ENCODE data around the gene GPATCH2L. TPM values are rescaled to one million over a fixed set of nuclear protein-coding genes. Genes with fewer than 3 reads are reported as not detected.

The GPATCH2L gene
- 35.0 TPM for polyA plus RNA-seq (2012; ENCODE audit: low read depth, missing spikeins)

DNA sequence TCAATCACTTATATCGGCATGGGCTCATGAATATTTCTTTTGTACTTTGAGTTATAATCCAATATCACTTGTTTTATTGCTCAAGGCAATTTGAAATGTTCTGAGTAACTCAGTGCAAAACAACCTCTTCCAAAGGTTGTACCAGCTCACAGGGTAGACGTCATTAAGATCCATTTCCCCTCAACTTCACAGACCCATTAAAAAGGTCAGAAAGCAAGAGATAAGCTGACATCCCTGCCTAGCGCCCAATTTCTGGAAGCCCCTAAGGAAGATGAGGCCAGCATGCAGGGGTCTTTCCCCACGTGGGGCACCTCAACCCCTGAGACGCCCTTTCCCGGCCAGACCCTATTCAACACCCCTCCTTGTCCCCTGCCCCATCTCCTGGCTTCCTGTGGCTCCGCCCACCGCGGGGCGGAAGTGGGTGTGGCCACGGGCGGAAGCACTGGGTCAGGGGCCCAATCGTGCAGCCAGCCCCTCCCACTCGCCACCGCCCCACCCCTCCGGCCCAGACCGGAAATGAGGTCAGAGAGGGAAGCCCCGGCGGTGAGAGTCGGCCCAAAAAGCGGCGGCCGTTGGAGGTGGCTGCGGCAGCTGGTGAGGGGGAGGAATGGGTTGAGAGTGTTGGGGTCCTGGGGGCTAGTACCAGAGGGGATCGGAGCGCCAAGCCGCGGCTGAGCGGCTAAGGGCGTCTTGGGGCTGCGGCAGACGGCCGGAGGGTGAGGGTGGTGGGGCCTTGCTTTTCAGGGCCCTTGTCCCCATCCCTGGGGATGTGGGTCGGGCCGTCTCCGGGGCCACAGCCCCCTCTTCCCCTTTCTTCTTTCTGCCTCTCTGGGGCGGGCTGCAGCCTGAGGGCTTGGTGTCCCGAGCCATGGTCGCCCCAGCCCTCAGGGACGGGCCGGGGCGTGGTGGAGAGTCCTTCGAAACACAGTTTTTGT is at the start of gene GPATCH2L:
TSS of gene GPATCH2L (plus strand) at position 525 of the 935 bp plus-strand sequence. CDS start 2,442 bp downstream, outside the sequence.
- peak; percentile 95 for FAIRE-seq
- TF ChIP-seq PAX5 (IDR thresholded peaks at IDR 0.05; ENCODE audit: insufficient read depth, low read length, severe bottlenecking) (no peak), TAF1 (IDR thresholded peaks at IDR 0.05; ENCODE audit: low read depth, low read length) (peak; percentile 69), SPI1 (IDR thresholded peaks at IDR 0.05; ENCODE audit: low read depth, low read length) (peak; percentile 72), POLR2AphosphoS5 (IDR thresholded peaks at IDR 0.05; ENCODE audit: low read depth, low read length) (peak; percentile 82), POLR2A (IDR thresholded peaks at IDR 0.05; ENCODE audit: low read depth, low read length) (peak; percentile 79), POU2F2 (IDR thresholded peaks at IDR 0.05; ENCODE audit: low read depth, low read length) (no peak)
- DNase-seq (ENCODE audit: insufficient read length, low spot score): peak; percentile 94

DNA sequence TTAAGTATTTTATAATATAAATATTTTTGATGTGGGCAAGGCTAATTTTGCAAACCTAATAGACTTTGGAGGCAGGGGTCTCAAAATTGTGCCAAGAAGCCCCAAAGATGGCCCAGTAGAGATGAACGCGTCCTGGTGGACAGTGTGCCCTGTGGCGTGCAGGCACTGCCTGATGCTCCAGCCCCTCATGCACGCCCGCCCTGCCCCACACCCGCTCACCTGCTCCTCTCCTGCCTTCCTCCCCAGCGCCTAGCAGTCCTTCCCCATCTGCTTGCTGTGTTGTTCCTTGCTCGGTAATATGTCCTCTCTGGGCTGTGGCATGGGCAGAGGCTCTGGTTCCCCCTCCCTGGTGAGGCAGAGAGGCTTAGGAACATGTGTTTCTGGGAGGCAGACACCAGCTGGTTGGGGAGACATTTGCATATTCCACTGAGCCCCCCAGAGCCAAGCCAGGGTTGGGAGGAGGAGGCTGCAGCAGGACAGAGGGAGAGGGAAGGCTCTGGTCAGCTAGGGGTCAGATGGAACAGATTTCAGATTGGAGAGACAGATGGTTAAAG is 46.8 kb upstream of the GPATCH2L start:
- FAIRE-seq (no peak), DNase-seq (ENCODE audit: insufficient read length, low spot score) (no peak)
- TF ChIP-seq POLR2A (IDR thresholded peaks at IDR 0.05; ENCODE audit: low read depth, low read length): no peak

DNA sequence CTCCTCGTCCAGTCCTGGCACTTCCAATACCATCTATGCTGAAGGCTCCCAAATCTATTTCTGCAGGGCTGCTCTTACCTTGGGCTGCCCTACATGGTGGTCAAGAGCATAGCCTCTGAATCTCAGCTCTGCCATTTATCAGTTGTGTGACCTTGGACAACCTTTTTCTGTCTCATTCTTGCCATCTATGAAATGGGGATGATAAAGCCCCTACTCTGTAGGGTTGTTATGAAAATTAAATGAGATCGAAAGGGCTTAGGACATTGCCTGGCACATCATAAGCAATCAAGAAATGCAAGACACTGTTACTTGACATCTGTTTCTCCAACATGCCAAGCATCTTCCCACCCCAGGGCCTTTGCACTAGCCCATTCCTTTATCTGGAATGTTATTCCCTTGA is 45.5 kb upstream of the GPATCH2L start:
- TF ChIP-seq SPI1 (IDR thresholded peaks at IDR 0.05; ENCODE audit: low read depth, low read length) (no peak), POU2F2 (IDR thresholded peaks at IDR 0.05; ENCODE audit: low read depth, low read length) (no peak), TAF1 (IDR thresholded peaks at IDR 0.05; ENCODE audit: low read depth, low read length) (no peak), POLR2A (IDR thresholded peaks at IDR 0.05; ENCODE audit: low read depth, low read length) (no peak), POLR2AphosphoS5 (IDR thresholded peaks at IDR 0.05; ENCODE audit: low read depth, low read length) (no peak), PAX5 (IDR thresholded peaks at IDR 0.05; ENCODE audit: insufficient read depth, low read length, severe bottlenecking) (no peak)
- no peak for DNase-seq (ENCODE audit: insufficient read length, low spot score)
- no peak for FAIRE-seq

GRCh38 chr14:76109087-76109880 is 42.4 kb upstream of the GPATCH2L start:
- no peak for FAIRE-seq
- no peak for TF ChIP-seq POLR2AphosphoS5 (IDR thresholded peaks at IDR 0.05; ENCODE audit: low read depth, low read length)
- no peak for TF ChIP-seq SPI1 (IDR thresholded peaks at IDR 0.05; ENCODE audit: low read depth, low read length)
- no peak for TF ChIP-seq TAF1 (IDR thresholded peaks at IDR 0.05; ENCODE audit: low read depth, low read length)
- TF ChIP-seq POU2F2 (IDR thresholded peaks at IDR 0.05; ENCODE audit: low read depth, low read length): no peak
- no peak for TF ChIP-seq PAX5 (IDR thresholded peaks at IDR 0.05; ENCODE audit: insufficient read depth, low read length, severe bottlenecking)
- no peak for TF ChIP-seq POLR2A (IDR thresholded peaks at IDR 0.05; ENCODE audit: low read depth, low read length)
- DNase-seq (ENCODE audit: insufficient read length, low spot score): no peak

DNA sequence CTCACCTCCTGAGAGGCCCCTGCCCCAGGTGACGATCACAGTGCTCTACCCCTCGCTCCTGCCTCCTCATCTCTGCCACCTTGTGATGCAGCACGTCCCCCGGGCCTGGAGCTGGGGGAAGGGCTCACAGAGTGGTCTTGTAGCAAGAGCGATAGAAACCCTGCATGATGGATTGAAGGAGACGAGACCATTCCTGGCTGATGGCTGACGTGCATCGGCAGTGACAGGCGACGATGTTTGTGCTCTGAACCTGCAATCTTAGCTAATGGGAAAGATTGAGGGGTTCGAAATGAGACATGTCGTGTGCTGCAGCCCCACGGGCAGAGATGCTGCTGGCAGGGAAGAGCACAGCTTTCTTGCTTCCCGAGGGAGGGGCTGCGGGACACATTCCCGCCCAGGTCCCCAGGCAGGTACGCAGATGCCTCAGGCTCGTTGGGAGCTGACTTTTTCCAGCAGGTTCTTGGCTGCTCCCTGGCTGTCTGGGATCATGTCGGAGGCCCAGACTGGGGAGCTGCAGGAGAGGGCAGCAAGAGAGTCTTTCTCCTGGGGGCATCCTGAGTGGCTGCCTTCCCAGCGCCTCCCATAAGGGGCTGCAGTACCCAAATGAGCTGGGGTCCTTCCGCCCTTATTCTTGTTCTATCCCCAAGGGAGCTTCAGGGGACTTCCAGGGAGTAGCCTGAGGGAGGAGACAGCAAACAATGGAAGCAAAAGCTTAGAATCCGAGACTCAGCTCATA is 38.7 kb upstream of the GPATCH2L start:
- FAIRE-seq (no peak), DNase-seq (ENCODE audit: insufficient read length, low spot score) (no peak)
- TF ChIP-seq POLR2A (IDR thresholded peaks at IDR 0.05; ENCODE audit: low read depth, low read length) (no peak), TAF1 (IDR thresholded peaks at IDR 0.05; ENCODE audit: low read depth, low read length) (no peak), POLR2AphosphoS5 (IDR thresholded peaks at IDR 0.05; ENCODE audit: low read depth, low read length) (no peak), PAX5 (IDR thresholded peaks at IDR 0.05; ENCODE audit: insufficient read depth, low read length, severe bottlenecking) (no peak), SPI1 (IDR thresholded peaks at IDR 0.05; ENCODE audit: low read depth, low read length) (no peak), POU2F2 (IDR thresholded peaks at IDR 0.05; ENCODE audit: low read depth, low read length) (no peak)

- no peak for DNase-seq (ENCODE audit: insufficient read length, low spot score)
- TF ChIP-seq TAF1 (IDR thresholded peaks at IDR 0.05; ENCODE audit: low read depth, low read length) (no peak), POLR2AphosphoS5 (IDR thresholded peaks at IDR 0.05; ENCODE audit: low read depth, low read length) (no peak), POU2F2 (IDR thresholded peaks at IDR 0.05; ENCODE audit: low read depth, low read length) (no peak), PAX5 (IDR thresholded peaks at IDR 0.05; ENCODE audit: insufficient read depth, low read length, severe bottlenecking) (no peak), SPI1 (IDR thresholded peaks at IDR 0.05; ENCODE audit: low read depth, low read length) (no peak), POLR2A (IDR thresholded peaks at IDR 0.05; ENCODE audit: low read depth, low read length) (no peak)
- FAIRE-seq: no peak
Measured at GRCh38 chr14:76113691-76114090, 38.0 kb upstream of the GPATCH2L start.

DNA sequence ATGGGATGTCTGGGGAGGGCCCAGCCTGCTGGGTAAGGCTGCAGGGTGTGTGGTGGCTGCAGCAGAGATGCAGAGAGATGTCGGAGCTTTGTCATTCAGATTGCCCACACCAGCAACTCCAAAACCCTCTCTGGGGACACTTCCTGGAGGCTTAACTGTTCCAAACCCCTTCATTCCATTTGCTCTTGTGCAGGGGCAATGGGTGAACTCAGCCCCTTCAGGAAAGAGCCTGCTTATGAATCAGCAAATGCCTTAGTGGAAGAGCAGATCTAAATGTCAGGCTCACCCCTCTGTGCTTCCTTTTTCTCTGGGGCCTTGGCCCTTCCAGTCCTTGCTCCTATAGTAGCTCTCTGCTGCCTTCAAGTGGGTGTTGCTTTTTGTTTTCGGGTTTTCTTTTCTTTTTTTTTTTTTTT is 36.7 kb upstream of the GPATCH2L start:
- TF ChIP-seq TAF1 (IDR thresholded peaks at IDR 0.05; ENCODE audit: low read depth, low read length) (no peak), POU2F2 (IDR thresholded peaks at IDR 0.05; ENCODE audit: low read depth, low read length) (no peak), POLR2A (IDR thresholded peaks at IDR 0.05; ENCODE audit: low read depth, low read length) (no peak), PAX5 (IDR thresholded peaks at IDR 0.05; ENCODE audit: insufficient read depth, low read length, severe bottlenecking) (no peak), SPI1 (IDR thresholded peaks at IDR 0.05; ENCODE audit: low read depth, low read length) (no peak), POLR2AphosphoS5 (IDR thresholded peaks at IDR 0.05; ENCODE audit: low read depth, low read length) (no peak)
- FAIRE-seq (no peak), DNase-seq (ENCODE audit: insufficient read length, low spot score) (no peak)

DNA sequence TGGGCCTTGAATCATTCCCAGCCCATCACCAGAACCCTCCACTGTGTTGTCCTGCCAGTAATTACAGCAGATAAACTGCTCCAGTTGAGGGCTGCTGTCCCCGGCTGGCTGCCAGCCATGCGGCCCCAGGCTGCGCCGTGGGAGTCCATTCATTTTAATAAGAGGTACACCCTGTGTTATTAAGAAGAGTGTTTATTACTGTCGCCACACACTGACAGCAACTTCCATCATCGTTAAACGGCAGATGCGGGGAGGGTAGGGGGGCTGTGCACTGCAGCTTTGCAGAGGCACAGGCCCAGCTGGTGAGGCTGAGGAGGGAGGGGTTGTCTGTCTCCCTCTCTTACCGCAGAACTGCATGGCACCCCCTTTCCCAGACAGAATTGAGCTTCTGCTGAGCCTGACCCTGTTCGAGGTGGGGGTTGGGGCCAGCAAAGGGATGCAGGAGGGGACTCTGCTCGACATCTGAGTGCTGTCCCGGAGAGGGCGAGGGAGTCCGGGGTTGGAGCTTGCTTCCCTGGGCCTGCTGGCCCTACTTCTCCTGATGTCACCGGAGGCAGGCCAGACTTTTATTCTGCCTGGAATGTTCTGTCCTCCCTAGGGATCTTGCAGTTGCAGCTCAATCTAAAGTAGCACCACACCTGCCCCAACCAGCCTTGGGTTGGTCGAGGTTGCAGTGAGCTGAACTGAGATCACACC is 33.8 kb upstream of the GPATCH2L start:
- DNase-seq (ENCODE audit: insufficient read length, low spot score): no peak
- no peak for FAIRE-seq
- no peak for TF ChIP-seq SPI1 (IDR thresholded peaks at IDR 0.05; ENCODE audit: low read depth, low read length)

Data from GM12891 (cell line).